Nucleus accumbens (tissue), 56 donors: ENCODE data around the gene TBP.
"Not testable (repeated sequence)": the region's sequence is repeated elsewhere in the genome, so short reads cannot be mapped to it uniquely, and the experiment has no call there.

ENCODE experiments used
- DNase-seq, 56 donors: peaks; one replicate each; lab custom pipeline; 2025; lab: John Stamatoyannopoulos, UW

Gene TBP

DNA sequence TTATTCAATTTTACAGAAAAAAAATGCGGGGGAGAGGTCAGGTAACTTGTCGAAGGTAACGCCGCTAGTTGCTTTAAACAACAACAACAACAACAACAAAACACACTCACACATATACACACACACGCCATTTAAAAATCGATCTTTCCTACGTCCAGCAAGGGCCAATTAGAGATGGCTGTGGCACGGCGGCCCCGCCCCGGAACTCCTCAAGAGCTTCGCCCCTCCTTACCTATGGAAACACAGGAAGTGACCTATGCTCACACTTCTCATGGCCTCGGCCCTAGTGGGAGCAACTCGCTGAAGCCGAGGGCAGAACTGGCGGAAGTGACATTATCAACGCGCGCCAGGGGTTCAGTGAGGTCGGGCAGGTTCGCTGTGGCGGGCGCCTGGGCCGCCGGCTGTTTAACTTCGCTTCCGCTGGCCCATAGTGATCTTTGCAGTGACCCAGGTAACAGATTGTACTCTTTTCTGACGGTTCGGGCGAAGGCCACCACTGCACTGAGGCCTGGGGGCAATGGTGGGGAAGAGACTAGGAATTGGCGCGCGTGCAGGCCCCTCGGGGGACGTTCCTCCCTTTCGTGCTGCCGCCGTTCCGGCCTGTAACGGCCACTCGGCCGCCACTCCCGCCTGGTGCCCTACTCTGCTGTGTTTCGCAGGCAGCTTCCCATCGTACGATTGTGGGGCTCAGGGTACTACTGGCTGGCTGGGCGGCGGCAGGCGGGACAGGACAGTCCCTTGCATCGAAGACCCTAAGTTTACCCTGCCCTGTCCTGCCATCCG lies at the start of gene TBP:
TBP (plus strand) TSS at position 357 of the 783 bp plus-strand sequence. CDS start 2,661 bp downstream, outside the sequence.
- peak; percentile 70 to 99 (median 96) for DNase-seq

DNA sequence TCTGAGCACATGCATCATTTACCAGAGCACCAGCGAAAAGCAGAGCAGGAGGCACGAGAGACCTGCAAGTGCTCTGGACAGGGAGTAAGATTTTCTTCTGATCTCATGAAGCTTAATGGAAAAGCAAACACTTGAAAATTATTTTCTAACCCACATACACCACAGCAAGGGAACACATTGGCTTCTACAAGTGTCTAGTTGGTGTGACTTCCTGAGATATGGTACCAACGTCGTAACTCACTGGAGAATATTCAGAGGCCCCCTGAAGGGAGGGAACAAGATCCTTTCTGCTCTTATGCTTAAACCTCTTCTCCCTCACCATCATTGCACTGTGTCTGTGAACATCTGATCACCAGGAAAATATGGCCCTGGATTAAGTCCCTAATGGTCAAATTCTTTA lies 49.7 kb upstream of the TBP start:
- no peak for DNase-seq

DNA sequence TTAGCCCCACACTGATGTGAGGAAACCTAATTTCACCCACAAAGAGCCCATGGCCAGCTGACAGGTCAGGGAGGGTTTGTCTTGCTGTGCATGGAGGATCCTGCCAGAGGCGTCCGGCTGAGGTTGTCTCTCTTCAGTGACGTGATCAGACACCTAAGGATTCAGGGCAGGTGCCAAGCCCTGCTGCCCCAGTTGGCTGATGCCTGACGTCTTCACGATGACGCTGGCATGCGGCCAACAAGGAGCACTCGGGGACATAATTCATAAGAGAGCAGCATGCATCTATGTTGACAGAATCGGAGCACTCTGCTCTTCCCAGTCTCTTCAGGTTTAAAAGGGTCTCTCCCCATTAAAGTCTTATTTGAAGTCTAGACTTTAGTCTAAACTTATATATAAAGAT lies 48.9 kb upstream of the TBP start:
- DNase-seq = peak in 2 of 56 donors; percentile 17 to 28

DNA sequence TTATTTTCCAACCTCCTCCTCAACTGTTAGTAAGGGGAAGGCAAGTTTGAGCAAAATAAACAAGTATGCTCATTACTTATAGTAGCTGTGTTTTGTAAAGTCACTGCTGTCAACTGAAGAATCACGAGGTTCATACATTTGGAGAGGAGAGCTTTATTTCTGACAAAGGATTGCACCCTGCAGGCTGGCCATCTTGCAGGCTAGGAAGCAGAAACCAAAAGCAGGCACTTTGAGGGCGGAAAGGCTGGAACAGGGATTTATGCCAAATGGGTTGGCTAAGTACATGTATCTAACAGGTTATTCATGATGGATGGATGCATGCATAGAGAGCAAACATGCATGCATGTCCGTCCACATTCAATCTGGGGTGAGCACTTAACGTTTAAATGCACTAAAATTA lies 47.7 kb upstream of the TBP start:
- no peak for DNase-seq

DNA sequence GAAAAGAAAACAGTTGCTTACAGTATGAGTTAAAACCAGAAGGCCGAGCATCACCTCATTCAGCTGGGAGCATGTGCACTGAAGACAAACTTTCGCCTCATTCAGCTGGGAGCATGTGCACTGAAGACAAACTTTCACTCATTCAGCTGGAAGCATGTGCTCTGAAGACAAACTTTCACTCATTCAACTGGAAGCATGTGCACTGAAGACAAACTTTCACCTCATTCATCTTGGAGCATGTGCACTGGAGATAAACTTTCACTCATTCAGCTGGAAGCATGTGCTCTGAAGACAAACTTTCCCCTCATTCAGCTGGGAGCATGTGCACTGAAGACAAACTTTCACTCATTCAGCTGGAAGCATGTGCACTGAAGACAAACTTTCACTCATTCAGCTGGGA lies 46.4 kb upstream of the TBP start:
- not testable (repeated sequence) for DNase-seq

DNA sequence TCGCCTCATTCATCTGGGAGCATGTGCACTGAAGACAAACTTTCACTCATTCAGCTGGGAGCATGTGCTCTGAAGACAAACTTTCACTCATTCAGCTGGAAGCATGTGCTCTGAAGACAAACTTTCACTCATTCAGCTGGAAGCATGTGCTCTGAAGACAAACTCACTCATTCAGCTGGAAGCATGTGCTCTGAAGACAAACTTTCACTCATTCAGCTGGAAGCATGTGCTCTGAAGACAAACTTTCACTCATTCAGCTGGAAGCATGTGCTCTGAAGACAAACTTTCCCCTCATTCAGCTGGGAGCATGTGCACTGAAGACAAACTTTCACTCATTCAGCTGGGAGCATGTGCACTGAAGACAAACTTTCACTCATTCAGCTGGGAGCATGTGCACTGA lies 45.9 kb upstream of the TBP start:
- DNase-seq = not testable (repeated sequence)

DNA sequence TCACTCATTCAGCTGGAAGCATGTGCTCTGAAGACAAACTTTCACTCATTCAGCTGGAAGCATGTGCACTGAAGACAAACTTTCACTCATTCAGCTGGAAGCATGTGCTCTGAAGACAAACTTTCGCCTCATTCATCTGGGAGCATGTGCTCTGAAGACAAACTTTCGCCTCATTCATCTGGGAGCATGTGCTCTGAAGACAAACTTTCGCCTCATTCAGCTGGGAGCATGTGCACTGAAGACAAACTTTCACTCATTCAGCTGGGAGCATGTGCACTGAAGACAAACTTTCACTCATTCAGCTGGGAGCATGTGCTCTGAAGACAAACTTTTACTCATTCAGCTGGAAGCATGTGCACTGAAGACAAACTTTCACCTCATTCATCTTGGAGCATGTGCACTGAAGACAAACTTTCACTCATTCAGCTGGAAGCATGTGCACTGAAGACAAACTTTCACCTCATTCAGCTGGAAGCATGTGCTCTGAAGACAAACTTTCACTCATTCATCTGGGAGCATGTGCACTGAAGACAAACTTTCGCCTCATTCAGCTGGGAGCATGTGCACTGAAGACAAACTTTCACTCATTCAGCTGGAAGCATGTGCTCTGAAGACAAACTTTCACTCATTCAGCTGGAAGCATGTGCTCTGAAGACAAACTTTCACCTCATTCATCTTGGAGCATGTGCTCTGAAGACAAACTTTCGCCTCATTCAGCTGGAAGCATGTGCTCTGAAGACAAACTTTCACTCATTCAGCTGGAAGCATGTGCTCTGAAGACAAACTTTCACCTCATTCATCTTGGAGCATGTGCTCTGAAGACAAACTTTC lies 45.1 kb upstream of the TBP start:
- DNase-seq = not testable (repeated sequence)

DNA sequence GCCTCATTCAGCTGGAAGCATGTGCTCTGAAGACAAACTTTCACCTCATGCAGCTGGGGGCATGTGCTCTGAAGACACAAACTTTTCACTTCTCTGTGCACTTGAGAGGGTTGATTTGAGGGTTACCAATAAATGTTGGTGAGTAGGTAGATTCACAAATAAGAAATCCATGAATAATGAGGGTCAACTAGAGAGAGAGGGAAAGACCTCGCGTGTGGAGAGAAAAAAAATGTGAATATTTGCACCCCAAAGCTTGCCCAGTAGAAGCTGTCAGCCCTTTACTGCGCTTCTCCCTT lies 44.5 kb upstream of the TBP start:
- DNase-seq = no peak

DNA sequence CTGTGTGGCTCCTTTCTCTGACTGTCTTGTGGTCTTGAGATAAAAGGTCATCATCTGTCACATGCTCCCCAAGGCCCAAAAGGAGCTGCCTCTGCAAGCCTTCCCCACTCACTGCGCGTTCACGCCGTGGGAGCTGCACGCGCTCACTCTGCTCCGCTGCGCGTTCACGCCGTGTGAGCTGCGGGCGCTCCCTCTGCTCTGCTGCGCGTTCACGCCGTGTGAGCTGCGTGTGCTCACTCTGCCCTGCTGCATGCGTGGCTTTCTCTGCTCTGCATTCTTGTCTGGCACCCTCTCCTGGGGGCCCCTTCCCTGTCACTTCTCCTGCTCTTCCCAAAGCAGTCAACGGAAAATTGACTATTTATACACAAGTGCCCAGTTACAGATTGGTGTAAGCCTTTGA lies 43.5 kb upstream of the TBP start:
- DNase-seq = no peak

DNA sequence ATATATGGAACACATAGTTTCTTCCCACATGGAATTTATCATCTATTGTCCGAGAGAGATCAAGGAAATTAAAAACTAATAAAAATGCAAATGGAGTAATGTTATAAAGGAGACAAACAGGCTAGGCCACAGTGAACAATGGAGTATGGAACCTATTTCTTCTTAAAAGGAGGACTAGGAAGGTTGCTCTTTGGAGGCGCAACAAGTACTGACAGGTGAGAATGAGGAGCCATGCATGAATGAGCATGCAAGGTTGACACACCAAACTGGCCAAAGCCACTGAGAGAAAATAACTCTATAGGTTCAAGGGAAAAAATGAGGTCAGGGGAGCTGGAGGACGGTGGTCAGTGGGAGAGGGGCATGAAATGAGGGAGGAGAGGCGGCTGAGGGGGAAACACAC lies 41.9 kb upstream of the TBP start:
- DNase-seq = no peak

DNA sequence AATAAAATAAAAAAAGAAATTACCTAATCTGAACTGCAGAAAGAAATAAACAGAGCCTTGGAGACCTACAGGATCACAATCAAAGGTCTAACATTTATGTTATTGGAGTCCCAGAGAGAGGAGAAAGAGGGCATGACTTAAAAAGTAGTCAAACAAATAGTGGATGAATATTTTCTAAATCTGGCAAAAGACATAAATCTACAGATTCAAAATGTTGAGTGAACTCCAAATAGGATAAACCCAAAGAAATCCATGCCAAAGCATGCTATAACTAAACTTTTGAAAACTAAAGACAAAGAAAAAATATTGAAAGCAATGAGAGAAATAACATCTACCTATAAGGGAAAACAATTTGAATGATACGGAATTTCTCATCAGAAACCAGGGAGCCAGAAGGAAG lies 39.3 kb upstream of the TBP start:
- DNase-seq = no peak

DNA sequence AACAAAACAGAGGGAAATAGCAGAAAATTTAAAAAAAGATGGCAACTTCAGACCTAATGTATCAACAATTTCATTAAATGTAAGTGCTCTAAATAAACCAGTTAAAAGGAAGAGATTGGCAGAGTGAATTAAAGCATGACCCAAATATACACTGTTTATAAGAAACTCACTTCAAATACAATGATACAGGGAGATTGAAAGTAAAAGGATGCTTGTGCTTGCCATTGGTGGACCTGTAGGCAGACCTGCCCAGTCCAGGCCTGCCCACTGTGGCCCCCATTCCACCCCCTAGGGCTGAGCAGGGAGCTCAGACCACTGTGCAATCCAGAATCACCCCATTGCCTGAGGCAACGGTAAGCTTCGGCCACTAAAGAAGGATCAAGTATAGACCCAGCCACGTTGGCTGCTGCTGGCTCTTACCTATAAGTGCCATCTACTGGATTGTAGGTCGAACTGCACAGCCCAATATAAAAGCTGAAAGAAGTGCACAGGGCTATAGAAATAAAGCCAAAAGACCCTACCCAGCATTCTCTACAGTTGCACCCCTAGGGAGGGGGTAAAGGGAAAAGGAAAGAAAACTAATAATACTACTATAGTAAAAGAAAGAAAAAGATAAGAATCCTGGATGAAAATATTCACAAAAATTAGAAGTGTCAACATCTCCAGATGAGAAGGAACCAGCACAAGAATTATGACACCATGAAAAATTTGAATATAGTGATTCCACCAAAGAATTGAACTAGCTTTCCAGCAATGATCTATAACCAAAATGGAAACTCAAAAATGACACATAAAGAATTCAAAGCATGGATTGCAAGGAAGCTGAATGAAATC lies 37.2 kb upstream of the TBP start:
- DNase-seq = peak in 1 of 56 donors; percentile 8

DNA sequence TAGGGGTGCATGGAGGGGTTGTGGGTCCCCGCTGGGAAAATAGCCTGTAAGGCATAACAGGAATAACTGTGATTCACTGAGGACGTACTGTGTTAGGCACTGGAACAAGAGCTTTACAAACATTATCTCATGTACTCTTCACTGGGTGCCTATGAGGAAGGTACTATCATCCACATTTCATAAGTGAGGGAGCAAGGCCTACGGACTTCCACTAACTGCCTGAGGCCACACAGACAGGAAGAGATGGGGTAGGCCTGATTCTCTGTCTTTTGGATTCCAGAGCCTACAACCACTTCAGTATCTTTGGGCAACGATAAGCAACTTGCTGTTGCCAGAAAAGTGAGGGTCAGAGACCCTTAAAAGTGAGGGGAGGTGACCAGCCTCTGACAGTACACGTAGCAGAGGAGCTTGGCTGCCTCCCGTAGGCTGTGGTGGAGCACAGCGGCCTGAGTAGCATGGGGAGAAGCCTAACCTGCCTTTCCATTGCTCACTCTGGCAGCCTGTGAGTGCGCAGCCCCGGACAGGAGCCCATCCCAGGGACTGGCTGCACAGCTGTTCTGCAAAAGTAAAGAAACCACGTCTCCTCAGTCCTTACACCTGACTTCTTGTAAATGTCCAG lies 31.5 kb upstream of the TBP start:
- DNase-seq = no peak

DNA sequence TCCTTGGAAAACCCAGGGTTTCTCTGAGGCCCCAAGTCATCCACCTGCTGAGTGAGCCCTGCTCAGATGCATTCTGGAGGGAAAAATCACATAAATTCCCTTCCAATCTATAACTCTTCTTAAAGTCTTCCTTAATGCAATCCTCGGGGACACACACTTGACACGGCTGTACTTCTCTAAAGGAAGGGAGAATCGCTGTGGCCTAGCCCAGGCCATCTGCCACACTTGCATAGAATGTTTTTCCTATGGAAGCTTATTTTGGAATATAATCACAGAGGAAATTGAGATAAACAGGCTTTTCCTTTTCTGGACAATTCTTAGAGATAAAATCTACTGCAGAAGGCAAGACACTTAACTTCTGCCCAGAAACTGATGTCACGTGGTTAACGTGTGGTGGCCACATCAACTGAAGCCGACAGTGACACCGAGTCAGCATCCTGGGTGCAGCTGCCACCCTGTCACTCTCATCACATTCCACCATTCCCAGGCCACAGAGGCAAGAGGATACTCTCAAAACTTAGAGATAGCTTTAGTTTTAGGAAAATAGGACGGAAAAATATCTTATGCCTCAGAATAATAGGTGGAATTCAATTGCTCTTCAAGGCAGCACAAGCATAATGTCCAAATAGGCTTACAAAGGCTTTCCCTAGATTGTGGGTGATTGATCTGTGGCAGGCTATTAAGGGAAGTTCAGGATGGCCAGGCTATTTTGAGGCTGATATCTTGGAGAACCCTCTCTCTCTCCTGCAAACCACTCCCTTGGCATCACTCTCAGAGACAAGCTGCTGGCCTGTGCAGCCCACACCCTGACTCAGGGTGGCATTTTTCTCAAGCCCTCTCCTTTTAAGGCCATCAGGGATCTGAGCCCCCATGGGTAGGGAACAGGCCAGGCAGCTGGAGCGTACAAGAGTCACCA lies 30.7 kb upstream of the TBP start:
- DNase-seq = no peak

DNA sequence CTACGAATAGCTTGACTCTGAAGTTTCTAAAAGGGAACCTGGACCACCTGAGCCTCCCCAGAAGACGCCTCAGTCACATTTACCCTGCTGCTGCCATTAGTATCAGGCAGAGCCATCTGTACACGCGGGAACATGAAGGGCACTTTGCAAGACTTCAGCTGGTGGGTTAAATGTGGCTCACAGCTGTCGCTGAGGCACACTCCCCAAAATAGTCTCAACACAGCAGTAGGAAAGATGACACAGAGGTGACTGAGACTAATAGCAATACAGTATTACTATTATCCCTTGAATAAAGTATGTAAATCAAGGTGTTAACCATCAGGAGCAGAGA lies 30.0 kb upstream of the TBP start:
- DNase-seq = no peak

DNA sequence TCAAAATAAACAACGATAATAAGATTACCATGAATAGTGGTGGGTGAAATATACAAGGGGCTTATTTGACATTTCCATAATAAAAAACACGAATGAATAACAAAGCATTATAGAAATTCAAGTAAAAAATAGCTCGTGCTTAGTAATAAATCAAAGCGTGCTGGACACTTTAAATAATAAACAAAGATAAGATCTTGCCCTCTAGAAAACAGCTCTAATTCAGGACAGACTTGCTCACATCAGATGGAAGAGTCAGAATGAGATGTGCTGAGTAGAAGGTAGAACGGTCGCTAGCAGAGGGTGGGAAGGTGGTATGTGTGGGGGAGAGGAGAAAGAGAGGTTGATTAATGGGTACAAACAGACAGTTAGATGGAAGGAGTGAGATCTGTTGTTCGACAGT lies 28.4 kb upstream of the TBP start:
- no peak for DNase-seq

DNA sequence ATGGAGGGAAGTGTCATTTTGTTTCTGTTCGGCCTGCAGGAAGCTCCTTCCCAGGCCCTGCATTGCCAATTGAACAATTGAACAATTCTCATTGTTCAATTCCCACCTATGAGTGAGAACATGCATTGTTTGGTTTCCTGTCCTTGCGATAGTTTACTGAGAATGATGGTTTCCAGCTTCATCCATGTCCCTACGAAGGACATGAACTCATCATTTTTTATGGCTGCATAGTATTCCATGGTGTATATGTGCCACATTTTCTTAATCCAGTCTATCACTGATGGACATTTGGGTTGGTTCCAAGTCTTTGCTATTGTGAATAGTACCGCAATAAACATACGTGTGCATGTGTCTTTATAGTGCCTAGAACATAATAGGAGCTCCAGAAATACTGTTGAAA lies 26.2 kb upstream of the TBP start:
- DNase-seq = not testable (repeated sequence)

DNA sequence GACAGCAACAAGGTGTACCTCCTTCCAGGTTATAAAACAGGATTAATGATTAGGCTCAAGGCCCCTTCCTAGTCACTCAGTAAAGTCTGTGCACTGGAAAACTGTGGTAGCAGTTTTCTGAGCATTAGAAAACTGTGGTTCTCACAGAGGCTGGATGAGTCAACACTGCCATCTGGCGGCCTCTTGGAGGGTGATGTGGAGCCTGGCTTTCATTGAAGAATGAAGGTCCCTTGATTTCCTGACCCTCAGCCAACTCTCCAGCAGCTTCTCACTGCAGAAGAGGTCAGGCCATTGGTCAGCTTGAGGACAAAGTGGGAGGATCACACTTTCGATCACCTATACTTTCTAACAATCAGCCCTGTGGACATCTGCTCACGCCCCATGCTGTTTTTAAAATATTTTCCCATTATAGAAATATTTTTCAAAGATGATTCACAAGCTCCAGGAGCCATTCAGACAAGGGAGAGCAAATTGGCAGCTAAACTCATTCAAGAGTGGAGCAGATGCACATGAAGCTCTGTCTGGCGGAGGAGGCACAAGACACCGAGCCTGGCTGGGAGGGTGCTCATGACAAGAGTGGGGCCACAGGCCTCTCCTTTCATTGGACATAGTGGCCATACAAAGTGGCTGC lies 24.2 kb upstream of the TBP start:
- peak in 53 of 56 donors; percentile 5 to 91 (median 56) for DNase-seq

DNA sequence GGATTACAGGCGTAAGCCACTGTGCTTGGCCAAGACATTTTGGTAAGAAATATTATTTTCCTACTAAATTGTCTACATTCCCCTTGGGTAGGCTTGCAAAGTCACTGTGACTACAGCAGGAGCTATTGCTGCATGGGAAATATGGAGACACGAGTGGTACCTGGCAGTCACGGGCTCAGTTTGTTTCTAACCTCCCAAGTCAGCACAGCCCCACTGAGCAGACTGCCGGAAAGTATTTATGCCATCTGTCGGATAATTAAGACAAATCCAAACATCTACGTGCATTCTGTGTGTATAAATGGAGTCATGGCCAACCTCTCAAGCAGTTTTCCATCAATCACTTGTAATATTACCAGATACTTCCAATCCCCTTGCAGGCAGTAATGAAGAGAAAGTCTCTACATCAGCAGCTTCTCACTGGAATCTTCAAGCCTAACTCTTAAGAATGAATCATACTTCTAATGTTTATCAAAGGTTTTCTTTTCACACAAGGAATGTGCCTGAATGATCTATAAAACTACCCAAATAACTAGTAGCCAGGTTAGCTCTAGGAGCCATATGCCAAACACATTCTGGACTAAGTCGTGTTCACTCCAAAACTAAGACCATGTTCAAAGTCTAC lies 21.2 kb upstream of the TBP start:
- no peak for DNase-seq
